ENCODE results near the gene HK2. TPM values are rescaled to one million over a fixed set of nuclear protein-coding genes. Genes with fewer than 3 reads are reported as not detected.
A peak's percentile ranks its signal among the peaks of the same experiment; 100 is the strongest.

HK2 gene
- total RNA-seq, 1 experiment from 2014 or later: 43.8 TPM

- H3K27me3 ChIP-seq (ENCODE audit: low read length): no peaks in the 10 kb centered on the region
- no peaks in the 10 kb centered on the region for H3K9me2 ChIP-seq (replicated peaks; ENCODE audit: low read length)
- intact Hi-C loops (cut with micrococcal nuclease): no loop called here
- DNase-seq: peak; percentile 32
- BruUV-seq (replicated peaks): TSS peak; percentile 64
- no peaks in the 10 kb centered on the region for H3K79me2 ChIP-seq (ENCODE audit: low read length)
- H3K27ac ChIP-seq (ENCODE audit: low read length): no peak overlapping the region
- H3K4me1 ChIP-seq (ENCODE audit: insufficient read depth, low read length): no peaks in the 10 kb centered on the region
- TF ChIP-seq EZH2 (IDR thresholded peaks at IDR 0.05; ENCODE audit: low read length, unreplicated experiment): no peak
- TF ChIP-seq EZH2phosphoT487 (IDR thresholded peaks at IDR 0.05; ENCODE audit: borderline replicate concordance, low read length): no peak
- TF ChIP-seq CTCF (conservative IDR thresholded peaks at IDR 0.05; ENCODE audit: low read depth, low read length): no peak
- no peaks in the 10 kb centered on the region for H3K9me3 ChIP-seq (ENCODE audit: low read length)
- peak overlapping the region; percentile 67 for H2AFZ ChIP-seq (ENCODE audit: low read length)
- ATAC-seq: peak; percentile 90
- H3K36me3 ChIP-seq (ENCODE audit: low read depth, low read length): no peaks in the 10 kb centered on the region
- no peaks in the 10 kb centered on the region for H3F3A ChIP-seq (ENCODE audit: low read length, unreplicated experiment)
- CTCF ChIA-PET: no interaction called here
- H3K4me3 ChIP-seq (ENCODE audit: low read length): no peak overlapping the region
- no peak overlapping the region for H3K9ac ChIP-seq (ENCODE audit: low read length)
- H4K20me1 ChIP-seq (ENCODE audit: low read length): no peaks in the 10 kb centered on the region
- peak overlapping the region; percentile 49 for H3K4me2 ChIP-seq (ENCODE audit: low read length)
- POLR2A ChIA-PET (ENCODE audit: unreplicated experiment): no interaction called here
Measured at GRCh38 chr2:74908748-74909444, 75.0 kb downstream of the HK2 start.

- DNase-seq (no peak), ATAC-seq (no peak)
- no peaks in the 10 kb centered on the region for H3K9me2 ChIP-seq (replicated peaks; ENCODE audit: low read length)
- TF ChIP-seq EZH2 (IDR thresholded peaks at IDR 0.05; ENCODE audit: low read length, unreplicated experiment): no peak
- TF ChIP-seq EZH2phosphoT487 (IDR thresholded peaks at IDR 0.05; ENCODE audit: borderline replicate concordance, low read length): no peak
- TF ChIP-seq CTCF (conservative IDR thresholded peaks at IDR 0.05; ENCODE audit: low read depth, low read length): no peak
- H3K27me3 ChIP-seq (ENCODE audit: low read length): no peaks in the 10 kb centered on the region
- ChIA-PET POLR2A (ENCODE audit: unreplicated experiment) (no interaction called here), CTCF (no interaction called here)
- no peak overlapping the region for H3K4me3 ChIP-seq (ENCODE audit: low read length)
- H2AFZ ChIP-seq (ENCODE audit: low read length): no peak overlapping the region
- H3K9me3 ChIP-seq (ENCODE audit: low read length): no peaks in the 10 kb centered on the region
- H3K79me2 ChIP-seq (ENCODE audit: low read length): no peaks in the 10 kb centered on the region
- H4K20me1 ChIP-seq (ENCODE audit: low read length): no peaks in the 10 kb centered on the region
- no peaks in the 10 kb centered on the region for H3F3A ChIP-seq (ENCODE audit: low read length, unreplicated experiment)
- intact Hi-C loops (cut with micrococcal nuclease): no loop called here
- H3K4me2 ChIP-seq (ENCODE audit: low read length): no peak overlapping the region
- no peaks in the 10 kb centered on the region for H3K4me1 ChIP-seq (ENCODE audit: insufficient read depth, low read length)
- H3K9ac ChIP-seq (ENCODE audit: low read length): no peak overlapping the region
- BruUV-seq (replicated peaks): no TSS peak
- no peak overlapping the region for H3K27ac ChIP-seq (ENCODE audit: low read length)
- H3K36me3 ChIP-seq (ENCODE audit: low read depth, low read length): no peaks in the 10 kb centered on the region
Measured at GRCh38 chr2:74910245-74910644, 76.3 kb downstream of the HK2 start.

- peaks cover 6% of the 10 kb centered on the region for H3K4me1 ChIP-seq (ENCODE audit: insufficient read depth, low read length)
- H3K4me3 ChIP-seq (ENCODE audit: low read length): no peak overlapping the region
- no peak overlapping the region for H3K4me2 ChIP-seq (ENCODE audit: low read length)
- H2AFZ ChIP-seq (ENCODE audit: low read length): no peak overlapping the region
- CTCF ChIA-PET: no interaction called here
- H3K79me2 ChIP-seq (ENCODE audit: low read length): no peaks in the 10 kb centered on the region
- TF ChIP-seq EZH2phosphoT487 (IDR thresholded peaks at IDR 0.05; ENCODE audit: borderline replicate concordance, low read length) (no peak), EZH2 (IDR thresholded peaks at IDR 0.05; ENCODE audit: low read length, unreplicated experiment) (no peak), CTCF (conservative IDR thresholded peaks at IDR 0.05; ENCODE audit: low read depth, low read length) (no peak)
- no peaks in the 10 kb centered on the region for H3K36me3 ChIP-seq (ENCODE audit: low read depth, low read length)
- no peaks in the 10 kb centered on the region for H3K27me3 ChIP-seq (ENCODE audit: low read length)
- DNase-seq: no peak
- H3K27ac ChIP-seq (ENCODE audit: low read length): no peak overlapping the region
- intact Hi-C loops (cut with micrococcal nuclease): no loop called here
- no TSS peak for BruUV-seq (replicated peaks)
- no peak overlapping the region for H3K9ac ChIP-seq (ENCODE audit: low read length)
- H3F3A ChIP-seq (ENCODE audit: low read length, unreplicated experiment): no peaks in the 10 kb centered on the region
- H3K9me3 ChIP-seq (ENCODE audit: low read length): no peaks in the 10 kb centered on the region
- POLR2A ChIA-PET (ENCODE audit: unreplicated experiment): no interaction called here
- H4K20me1 ChIP-seq (ENCODE audit: low read length): no peaks in the 10 kb centered on the region
- ATAC-seq: no peak
- no peaks in the 10 kb centered on the region for H3K9me2 ChIP-seq (replicated peaks; ENCODE audit: low read length)
Measured at GRCh38 chr2:74911061-74911460, 77.1 kb downstream of the HK2 start.
